ENCODE measurements around the gene BAAT. TPM values are rescaled to one million over a fixed set of nuclear protein-coding genes. Genes with fewer than 3 reads are reported as not detected.

Gene BAAT
- total RNA-seq, 1 experiment from 2014 or later, result not detected

- no peaks in the 10 kb centered on the region for H4K20me1 ChIP-seq (ENCODE audit: insufficient read depth)
- no TSS peak for BruUV-seq (replicated peaks)
- H3K27me3 ChIP-seq (ENCODE audit: insufficient read depth, low read depth), result no peaks in the 10 kb centered on the region
- no peaks in the 10 kb centered on the region for H3K9me2 ChIP-seq (ENCODE audit: insufficient read depth)
- H3K79me2 ChIP-seq (ENCODE audit: low read depth), result no peaks in the 10 kb centered on the region
- no peak overlapping the region for H2AFZ ChIP-seq
- no peaks in the 10 kb centered on the region for H3F3A ChIP-seq (ENCODE audit: insufficient read depth, low read depth)
- no peaks in the 10 kb centered on the region for H3K36me3 ChIP-seq (ENCODE audit: low read depth)
- H3K4me3 ChIP-seq, result no peak overlapping the region
- ChIA-PET CTCF (no interaction called here), POLR2A (ENCODE audit: unreplicated experiment) (no interaction called here)
- intact Hi-C loops (cut with micrococcal nuclease; ENCODE audit: unreplicated experiment), result no loop called here
- H3K9me3 ChIP-seq (ENCODE audit: insufficient read depth, low read depth), result no peaks in the 10 kb centered on the region
- no peaks in the 10 kb centered on the region for H3K4me1 ChIP-seq (replicated peaks; ENCODE audit: insufficient read depth)
- no peak for DNase-seq
- H3K27ac ChIP-seq, result no peak overlapping the region
- H3K4me2 ChIP-seq, result no peak overlapping the region
- no peak for TF ChIP-seq EZH2 (IDR thresholded peaks at IDR 0.05; ENCODE audit: low read depth)
- TF ChIP-seq, protein P1, sequence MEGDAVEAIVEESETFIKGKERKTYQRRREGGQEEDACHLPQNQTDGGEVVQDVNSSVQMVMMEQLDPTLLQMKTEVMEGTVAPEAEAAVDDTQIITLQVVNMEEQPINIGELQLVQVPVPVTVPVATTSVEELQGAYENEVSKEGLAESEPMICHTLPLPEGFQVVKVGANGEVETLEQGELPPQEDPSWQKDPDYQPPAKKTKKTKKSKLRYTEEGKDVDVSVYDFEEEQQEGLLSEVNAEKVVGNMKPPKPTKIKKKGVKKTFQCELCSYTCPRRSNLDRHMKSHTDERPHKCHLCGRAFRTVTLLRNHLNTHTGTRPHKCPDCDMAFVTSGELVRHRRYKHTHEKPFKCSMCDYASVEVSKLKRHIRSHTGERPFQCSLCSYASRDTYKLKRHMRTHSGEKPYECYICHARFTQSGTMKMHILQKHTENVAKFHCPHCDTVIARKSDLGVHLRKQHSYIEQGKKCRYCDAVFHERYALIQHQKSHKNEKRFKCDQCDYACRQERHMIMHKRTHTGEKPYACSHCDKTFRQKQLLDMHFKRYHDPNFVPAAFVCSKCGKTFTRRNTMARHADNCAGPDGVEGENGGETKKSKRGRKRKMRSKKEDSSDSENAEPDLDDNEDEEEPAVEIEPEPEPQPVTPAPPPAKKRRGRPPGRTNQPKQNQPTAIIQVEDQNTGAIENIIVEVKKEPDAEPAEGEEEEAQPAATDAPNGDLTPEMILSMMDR (conservative IDR thresholded peaks at IDR 0.05), result no peak
These were observed 4.5 kb downstream of the BAAT start for GRCh38 chr9:101380295-101380694.

DNA sequence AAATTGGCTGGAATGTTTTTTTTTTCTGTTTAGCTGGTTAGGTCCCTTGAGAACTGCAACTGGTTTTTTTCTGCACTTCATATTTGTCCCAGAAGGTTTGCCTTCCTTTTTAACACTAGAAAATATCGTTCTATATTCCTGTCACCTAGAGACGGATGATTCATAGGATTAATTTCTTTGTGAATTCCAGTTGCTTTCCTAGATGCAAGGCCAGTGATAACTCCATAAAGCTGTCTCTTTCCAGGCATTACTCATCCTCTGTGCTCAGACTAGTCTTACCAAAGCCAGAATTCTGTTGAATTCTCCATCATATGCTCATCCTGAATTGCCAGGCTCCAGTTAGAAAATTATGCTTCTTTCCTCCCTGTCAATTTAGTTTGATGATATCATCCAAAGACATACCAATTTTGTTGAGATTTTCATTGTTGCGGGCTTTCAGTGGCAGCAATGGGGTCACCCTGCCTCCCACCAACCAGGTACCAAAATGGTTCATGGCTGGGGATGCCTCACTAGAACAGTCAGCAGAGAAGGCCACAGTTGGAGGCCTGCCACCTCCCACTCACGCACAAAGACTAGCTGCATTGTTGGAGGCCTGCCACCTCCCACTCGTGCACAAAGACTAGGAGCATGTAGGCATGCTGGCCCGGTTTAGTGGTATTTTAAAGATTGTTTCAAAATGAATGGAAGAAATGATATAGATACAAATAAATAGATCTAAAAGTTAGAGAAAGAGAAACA, 8.5 kb downstream of the BAAT start:
- Histone ChIP-seq H3K27me3 (ENCODE audit: insufficient read depth, low read depth) (no peaks in the 10 kb centered on the region), H2AFZ (peak overlapping the region; percentile 74), H3K79me2 (ENCODE audit: low read depth) (no peaks in the 10 kb centered on the region), H3K27ac (no peak overlapping the region), H3K36me3 (ENCODE audit: low read depth) (no peaks in the 10 kb centered on the region), H3K4me3 (peak overlapping the region; percentile 43; the same call in 1 of the 2 replicates), H3K4me1 (replicated peaks; ENCODE audit: insufficient read depth) (no peaks in the 10 kb centered on the region), H3K9me2 (ENCODE audit: insufficient read depth) (no peaks in the 10 kb centered on the region), H4K20me1 (ENCODE audit: insufficient read depth) (no peaks in the 10 kb centered on the region), H3K4me2 (peak overlapping the region; percentile 64), H3F3A (ENCODE audit: insufficient read depth, low read depth) (no peaks in the 10 kb centered on the region), H3K9me3 (ENCODE audit: insufficient read depth, low read depth) (no peaks in the 10 kb centered on the region; the same call in 1 of the 2 replicates)
- BruUV-seq (replicated peaks), result no TSS peak
- intact Hi-C loops (cut with micrococcal nuclease; ENCODE audit: unreplicated experiment), result no loop called here
- ChIA-PET CTCF (no interaction called here), POLR2A (ENCODE audit: unreplicated experiment) (no interaction called here)
- TF ChIP-seq, protein P1 (conservative IDR thresholded peaks at IDR 0.05), result no peak
- TF ChIP-seq EZH2 (IDR thresholded peaks at IDR 0.05; ENCODE audit: low read depth), result no peak
- DNase-seq, result no peak

- CTCF ChIA-PET, result no interaction called here
- intact Hi-C loops (cut with micrococcal nuclease; ENCODE audit: unreplicated experiment), result no loop called here
These were observed 9.3 kb downstream of the BAAT start for GRCh38 chr9:101375546-101375945.

More at GRCh38 chr9:101375546-101375945, 9.3 kb downstream of the BAAT start:
- Histone ChIP-seq H3K36me3 (ENCODE audit: low read depth) (no peaks in the 10 kb centered on the region), H3K27me3 (ENCODE audit: insufficient read depth, low read depth) (no peaks in the 10 kb centered on the region), H3K4me1 (replicated peaks; ENCODE audit: insufficient read depth) (no peaks in the 10 kb centered on the region), H3K4me2 (peak overlapping the region; percentile 64), H3F3A (ENCODE audit: insufficient read depth, low read depth) (no peaks in the 10 kb centered on the region), H3K27ac (no peak overlapping the region), H4K20me1 (ENCODE audit: insufficient read depth) (no peaks in the 10 kb centered on the region), H3K4me3 (peak overlapping the region; percentile 43; the same call in 1 of the 2 replicates), H3K79me2 (ENCODE audit: low read depth) (no peaks in the 10 kb centered on the region), H2AFZ (peak overlapping the region; percentile 74), H3K9me3 (ENCODE audit: insufficient read depth, low read depth) (no peaks in the 10 kb centered on the region; the same call in 1 of the 2 replicates), H3K9me2 (ENCODE audit: insufficient read depth) (no peaks in the 10 kb centered on the region)
- no peak for TF ChIP-seq EZH2 (IDR thresholded peaks at IDR 0.05; ENCODE audit: low read depth)
- TF ChIP-seq, protein P1 (conservative IDR thresholded peaks at IDR 0.05), result no peak
- DNase-seq, result no peak
- BruUV-seq (replicated peaks), result no TSS peak
- POLR2A ChIA-PET (ENCODE audit: unreplicated experiment), result no interaction called here
